Vagina (tissue), 2 donors: ENCODE results near the gene TSPYL1.
"Not testable (repeated sequence)": the region's sequence is repeated elsewhere in the genome, so short reads cannot be mapped to it uniquely, and the experiment has no call there.

Experiments
- CTCF ChIP-seq, 3 experiments: fragments of 450-650 bp in 2 of 3; fragments of 200-600 bp in 1 of 3; sonication (generic) in 1 of 3; IDR thresholded peaks; one replicate each; pipeline ENCODE4 v1.5.1; 2017 to 2019; ENCODE audit warnings: antibody characterized with exemption in 3 of 3, mild to moderate bottlenecking in 2 of 3, moderate library complexity in 2 of 3
- POLR2A ChIP-seq, 2 donors: fragments of 450-650 bp; IDR thresholded peaks; one replicate each; pipeline ENCODE4 v1.6.1; 2017; ENCODE audit warnings: antibody characterized with exemption in 2 of 2, mild to moderate bottlenecking in 2 of 2, moderate library complexity in 2 of 2

GRCh38 chr6:116321933-116322332 is 42.2 kb upstream of the TSPYL1 start:
- not testable (repeated sequence) for TF ChIP-seq CTCF, POLR2A (IDR thresholded peaks at IDR 0.05)
